HepG2 (cell line): ENCODE data around the gene CLTCL1. TPM values are rescaled to one million over a fixed set of nuclear protein-coding genes. Genes with fewer than 3 reads are reported as not detected.

Source experiments
- ADNP ChIP-seq: sonication (generic); formaldehyde crosslinking; IDR thresholded peaks from 2 replicates; pipeline ENCODE4 v1.4.0; 2020; ENCODE audit warnings: missing genetic modification reagents
- HOXA7 ChIP-seq: sonication (generic); formaldehyde crosslinking; IDR thresholded peaks from 2 replicates; pipeline ENCODE4 v1.8.1; 2022; ENCODE audit warnings: mild to moderate bottlenecking, missing genetic modification reagents, moderate library complexity
- LCORL ChIP-seq, 2 experiments: fragments of 450-650 bp in 1 of 2; sonication (generic) in 1 of 2; formaldehyde crosslinking in 1 of 2; IDR thresholded peaks; 2 replicates each; pipeline versions ENCODE4 v1.5.0 to v1.6.1; 2017 to 2020; ENCODE audit warnings: antibody characterized with exemption in 1 of 2, missing genetic modification reagents in 1 of 2
- NFAT5 ChIP-seq: sonication (generic); formaldehyde crosslinking; IDR thresholded peaks from 2 replicates; pipeline ENCODE4 v1.4.0; 2020; ENCODE audit warnings: missing genetic modification reagents
- SALL1 ChIP-seq: sonication (generic); formaldehyde crosslinking; IDR thresholded peaks from 2 replicates; pipeline ENCODE4 v1.8.0; 2022; ENCODE audit warnings: mild to moderate bottlenecking, missing genetic modification reagents
- STAT5B ChIP-seq: sonication (generic); formaldehyde crosslinking; IDR thresholded peaks from 2 replicates; pipeline ENCODE4 v1.4.0; 2020; ENCODE audit warnings: missing genetic modification reagents
- YEATS4 ChIP-seq: sonication (generic); formaldehyde crosslinking; IDR thresholded peaks from 2 replicates; pipeline ENCODE4 v1.4.0; 2020; ENCODE audit warnings: missing genetic modification reagents, borderline replicate concordance
- ZMAT5 ChIP-seq: sonication (generic); formaldehyde crosslinking; IDR thresholded peaks from 2 replicates; pipeline ENCODE4 v1.5.0; 2020; ENCODE audit warnings: mild to moderate bottlenecking, low read depth, missing genetic modification reagents, borderline replicate concordance
- ZNF574 ChIP-seq: sonication (generic); formaldehyde crosslinking; IDR thresholded peaks from 2 replicates; pipeline ENCODE4 v1.4.0; 2020; ENCODE audit warnings: missing genetic modification reagents
- ZNF605 ChIP-seq: sonication (generic); formaldehyde crosslinking; IDR thresholded peaks from 2 replicates; pipeline ENCODE4 v1.8.0; 2022; ENCODE audit warnings: mild to moderate bottlenecking, missing genetic modification reagents
- polyA plus RNA-seq, 8 experiments: library from polyadenylated mRNA; depleted of rRNA in 3 of 8; stranded (reverse) in 7 of 8; unstranded in 1 of 8; fragments of >200 nt; fragmentation: Illumina TruSeq in 4 of 8; extraction: Trizol in 4 of 8; gene quantifications; 2 replicates each; pipeline versions ENCODE4 v1.2.1 to v1.2.3, GENCODE V29; 2011 to 2016; ENCODE audit warnings: low read depth in 4 of 8, missing spikeins in 1 of 8, mixed read lengths in 1 of 8; ENCODE audit not compliant: insufficient read depth in 1 of 8
- total RNA-seq, 5 experiments: library from RNA; depleted of rRNA; stranded (reverse); fragments of >200 nt; fragmentation: Illumina TruSeq; extraction: Trizol; gene quantifications; 2 replicates each; pipeline ENCODE4 v1.2.3, GENCODE V29; 2016; ENCODE audit warnings: low read depth in 1 of 5
- TF ChIP-seq, protein P1 (sequence below), 2 experiments: sonication (generic) in 1 of 2; formaldehyde crosslinking in 1 of 2; IDR thresholded peaks; 2 replicates each; pipeline versions ENCODE4 v1.4.0 to v1.6.1; 2016 to 2020; ENCODE audit warnings: borderline replicate concordance in 1 of 2, low read depth in 1 of 2, mild to moderate bottlenecking in 1 of 2, missing genetic modification reagents in 1 of 2
- TF ChIP-seq, protein P2 (sequence below), 2 experiments: fragments of 450-650 bp in 1 of 2; sonication (generic) in 1 of 2; formaldehyde crosslinking; IDR thresholded peaks; 2 replicates each; pipeline versions ENCODE4 v1.5.0 to v1.8.0; 2020 to 2022; ENCODE audit warnings: mild to moderate bottlenecking in 1 of 2, missing genetic modification reagents in 1 of 2

CLTCL1 gene
- total and polyA plus RNA-seq, 2 of the 13 experiments (the other 11 are each of a cell fraction or from before 2014, with no cell fraction given) = 8.1 to 10.9 TPM

- TF ChIP-seq, protein P1, sequence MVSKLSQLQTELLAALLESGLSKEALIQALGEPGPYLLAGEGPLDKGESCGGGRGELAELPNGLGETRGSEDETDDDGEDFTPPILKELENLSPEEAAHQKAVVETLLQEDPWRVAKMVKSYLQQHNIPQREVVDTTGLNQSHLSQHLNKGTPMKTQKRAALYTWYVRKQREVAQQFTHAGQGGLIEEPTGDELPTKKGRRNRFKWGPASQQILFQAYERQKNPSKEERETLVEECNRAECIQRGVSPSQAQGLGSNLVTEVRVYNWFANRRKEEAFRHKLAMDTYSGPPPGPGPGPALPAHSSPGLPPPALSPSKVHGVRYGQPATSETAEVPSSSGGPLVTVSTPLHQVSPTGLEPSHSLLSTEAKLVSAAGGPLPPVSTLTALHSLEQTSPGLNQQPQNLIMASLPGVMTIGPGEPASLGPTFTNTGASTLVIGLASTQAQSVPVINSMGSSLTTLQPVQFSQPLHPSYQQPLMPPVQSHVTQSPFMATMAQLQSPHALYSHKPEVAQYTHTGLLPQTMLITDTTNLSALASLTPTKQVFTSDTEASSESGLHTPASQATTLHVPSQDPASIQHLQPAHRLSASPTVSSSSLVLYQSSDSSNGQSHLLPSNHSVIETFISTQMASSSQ (IDR thresholded peaks at IDR 0.05; ENCODE audit: low read depth) = no peak
- TF ChIP-seq, protein P1 (CRISPR knock-in tag; IDR thresholded peaks at IDR 0.05; ENCODE audit: borderline replicate concordance) = no peak
- TF ChIP-seq, protein P2, sequence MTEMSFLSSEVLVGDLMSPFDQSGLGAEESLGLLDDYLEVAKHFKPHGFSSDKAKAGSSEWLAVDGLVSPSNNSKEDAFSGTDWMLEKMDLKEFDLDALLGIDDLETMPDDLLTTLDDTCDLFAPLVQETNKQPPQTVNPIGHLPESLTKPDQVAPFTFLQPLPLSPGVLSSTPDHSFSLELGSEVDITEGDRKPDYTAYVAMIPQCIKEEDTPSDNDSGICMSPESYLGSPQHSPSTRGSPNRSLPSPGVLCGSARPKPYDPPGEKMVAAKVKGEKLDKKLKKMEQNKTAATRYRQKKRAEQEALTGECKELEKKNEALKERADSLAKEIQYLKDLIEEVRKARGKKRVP (CRISPR knock-in tag; IDR thresholded peaks at IDR 0.05) = no peak
- TF ChIP-seq LCORL (IDR thresholded peaks at IDR 0.05) = no peak
- 0 out of 2 replicates have a peak, but pooled peaks have one; percentile 26 for TF ChIP-seq LCORL (CRISPR knock-in tag; IDR thresholded peaks at IDR 0.05)
- TF ChIP-seq SALL1 (CRISPR knock-in tag) = 0 out of 2 replicates have a peak, but pooled peaks have one; percentile 37
- no peak for TF ChIP-seq ZMAT5 (CRISPR knock-in tag)
- TF ChIP-seq ADNP = no peak
- no peak; the same call in 1 of the 2 replicates for TF ChIP-seq ZNF574 (CRISPR knock-in tag)
- TF ChIP-seq STAT5B (CRISPR knock-in tag) = no peak
- TF ChIP-seq NFAT5 = peak; percentile 60; the same call in 1 of the 2 replicates
- TF ChIP-seq YEATS4 (CRISPR knock-in tag) = peak; percentile 75
- TF ChIP-seq HOXA7 = no peak
- TF ChIP-seq ZNF605 (CRISPR knock-in tag) = peak; percentile 71
These were observed 112.6 kb downstream of the CLTCL1 start, which contains the start of gene SLC25A1 (continued) for GRCh38 chr22:19178657-19179496.
